Colonic mucosa (tissue), 4 donors: ENCODE results near the gene MTA3. TPM values are rescaled to one million over a fixed set of nuclear protein-coding genes. Genes with fewer than 3 reads are reported as not detected.

Experiments
- DNase-seq: peaks from one replicate; pipeline ENCODE4 v3.0.0-alpha.2; 2020
- H3K27ac ChIP-seq: fragments of 200-600 bp; one replicate; pipeline ENCODE4 v1.8.0; 2021
- H3K27me3 ChIP-seq: fragments of 200-600 bp; one replicate; pipeline ENCODE4 v1.8.0; 2021
- H3K36me3 ChIP-seq: fragments of 200-600 bp; one replicate; pipeline ENCODE4 v1.8.0; 2021
- H3K4me1 ChIP-seq: fragments of 200-600 bp; one replicate; pipeline ENCODE4 v1.8.0; 2021; ENCODE audit warnings: mild to moderate bottlenecking
- H3K4me3 ChIP-seq: fragments of 200-600 bp; one replicate; pipeline ENCODE4 v1.8.0; 2021
- H3K9ac ChIP-seq, 2 donors: one replicate each; pipeline ENCODE4 v1.7.0; 2013; ENCODE audit warnings: control low read depth in 2 of 2, low read depth in 2 of 2, low read length in 2 of 2
- H3K9me3 ChIP-seq: fragments of 200-600 bp; one replicate; pipeline ENCODE4 v1.8.0; 2021
- intact Hi-C: fragments of 100-400 bp; cut with DNase I; formaldehyde crosslinking; loops from one replicate; pipeline ENCODE4 v1.14.1; 2022
- total RNA-seq, 2 donors: library from RNA; stranded (reverse); fragmentation: NEBNext Ultra II Directional in 1 of 2; extraction: Animal tissue kit (Norgen Biotek cat#: 25700) in 1 of 2; gene quantifications; one replicate each; pipeline ENCODE4 v1.2.1, GENCODE V29; 2021
- TF ChIP-seq, protein P1 (sequence below): fragments of 200-600 bp; IDR thresholded peaks from one replicate; pipeline ENCODE4 v1.8.0; 2022; ENCODE audit warnings: antibody characterized with exemption, mild to moderate bottlenecking
- donor health status: healthy.
- donor health status: DM: no; HTN: no; CAD: no.
- donor health status: DM: no; HTN: no; CAD: no.

MTA3 gene
- total RNA-seq, 2 donors from 2014 or later, result 41.4 to 46.2 TPM

DNA sequence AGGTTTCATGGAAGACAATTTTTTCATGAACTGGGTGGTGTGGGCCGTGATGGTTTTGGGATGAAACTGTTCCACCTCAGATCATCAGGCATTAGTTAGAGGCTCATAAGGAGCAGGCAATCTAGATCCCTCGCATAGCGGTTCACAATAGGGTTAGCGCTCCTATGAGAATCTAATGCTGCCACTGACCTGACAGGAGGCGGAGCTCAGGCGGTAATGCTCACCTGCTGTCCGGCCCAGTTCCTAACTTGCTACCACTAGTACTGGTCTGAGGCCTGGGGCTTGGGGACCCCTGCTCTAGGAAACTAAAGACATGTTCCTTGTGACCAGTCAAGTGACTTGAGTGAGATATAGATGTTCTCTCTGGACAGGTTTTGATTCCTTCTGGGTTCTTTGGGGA, 146.3 kb downstream of the MTA3 start:
- intact Hi-C loops, result no loop called here
- Histone ChIP-seq H3K9me3 (no peaks in the 10 kb centered on the region), H3K4me1 (no peaks in the 10 kb centered on the region), H3K27me3 (no peaks in the 10 kb centered on the region), H3K4me3 (no peak overlapping the region), H3K27ac (no peak overlapping the region), H3K36me3 (no peaks in the 10 kb centered on the region), H3K9ac (no peak overlapping the region)
- DNase-seq, result no peak
- TF ChIP-seq, protein P1, sequence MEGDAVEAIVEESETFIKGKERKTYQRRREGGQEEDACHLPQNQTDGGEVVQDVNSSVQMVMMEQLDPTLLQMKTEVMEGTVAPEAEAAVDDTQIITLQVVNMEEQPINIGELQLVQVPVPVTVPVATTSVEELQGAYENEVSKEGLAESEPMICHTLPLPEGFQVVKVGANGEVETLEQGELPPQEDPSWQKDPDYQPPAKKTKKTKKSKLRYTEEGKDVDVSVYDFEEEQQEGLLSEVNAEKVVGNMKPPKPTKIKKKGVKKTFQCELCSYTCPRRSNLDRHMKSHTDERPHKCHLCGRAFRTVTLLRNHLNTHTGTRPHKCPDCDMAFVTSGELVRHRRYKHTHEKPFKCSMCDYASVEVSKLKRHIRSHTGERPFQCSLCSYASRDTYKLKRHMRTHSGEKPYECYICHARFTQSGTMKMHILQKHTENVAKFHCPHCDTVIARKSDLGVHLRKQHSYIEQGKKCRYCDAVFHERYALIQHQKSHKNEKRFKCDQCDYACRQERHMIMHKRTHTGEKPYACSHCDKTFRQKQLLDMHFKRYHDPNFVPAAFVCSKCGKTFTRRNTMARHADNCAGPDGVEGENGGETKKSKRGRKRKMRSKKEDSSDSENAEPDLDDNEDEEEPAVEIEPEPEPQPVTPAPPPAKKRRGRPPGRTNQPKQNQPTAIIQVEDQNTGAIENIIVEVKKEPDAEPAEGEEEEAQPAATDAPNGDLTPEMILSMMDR, result no peak

DNA sequence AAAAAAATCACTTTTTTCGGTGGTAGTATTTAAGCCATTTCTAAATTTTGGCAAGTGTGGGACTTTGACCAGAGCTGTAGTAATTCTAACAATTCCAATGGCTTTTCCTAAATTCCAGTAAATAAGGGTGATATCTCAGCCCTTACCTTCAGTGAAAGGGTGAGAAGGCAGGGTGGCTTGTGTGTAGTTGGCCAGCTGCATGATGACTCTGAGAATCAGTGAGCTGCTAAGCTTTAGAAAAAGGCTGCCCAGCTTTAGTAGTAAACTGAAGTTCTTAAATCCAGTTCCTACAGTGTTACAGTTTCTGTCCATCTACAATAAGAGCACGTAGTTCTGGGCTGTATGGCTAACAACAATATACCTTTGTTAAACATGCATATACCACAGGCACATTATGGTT, 153.5 kb downstream of the MTA3 start:
- intact Hi-C loops, result no loop called here
- H3K4me3 ChIP-seq, result no peak overlapping the region
- no peaks in the 10 kb centered on the region for H3K36me3 ChIP-seq
- TF ChIP-seq, protein P1, result no peak
- H3K27ac ChIP-seq, result no peak overlapping the region
- DNase-seq, result no peak
- no peak overlapping the region for H3K9ac ChIP-seq
- H3K27me3 ChIP-seq, result no peaks in the 10 kb centered on the region
- no peaks in the 10 kb centered on the region for H3K9me3 ChIP-seq
- peaks cover 4% of the 10 kb centered on the region for H3K4me1 ChIP-seq

DNA sequence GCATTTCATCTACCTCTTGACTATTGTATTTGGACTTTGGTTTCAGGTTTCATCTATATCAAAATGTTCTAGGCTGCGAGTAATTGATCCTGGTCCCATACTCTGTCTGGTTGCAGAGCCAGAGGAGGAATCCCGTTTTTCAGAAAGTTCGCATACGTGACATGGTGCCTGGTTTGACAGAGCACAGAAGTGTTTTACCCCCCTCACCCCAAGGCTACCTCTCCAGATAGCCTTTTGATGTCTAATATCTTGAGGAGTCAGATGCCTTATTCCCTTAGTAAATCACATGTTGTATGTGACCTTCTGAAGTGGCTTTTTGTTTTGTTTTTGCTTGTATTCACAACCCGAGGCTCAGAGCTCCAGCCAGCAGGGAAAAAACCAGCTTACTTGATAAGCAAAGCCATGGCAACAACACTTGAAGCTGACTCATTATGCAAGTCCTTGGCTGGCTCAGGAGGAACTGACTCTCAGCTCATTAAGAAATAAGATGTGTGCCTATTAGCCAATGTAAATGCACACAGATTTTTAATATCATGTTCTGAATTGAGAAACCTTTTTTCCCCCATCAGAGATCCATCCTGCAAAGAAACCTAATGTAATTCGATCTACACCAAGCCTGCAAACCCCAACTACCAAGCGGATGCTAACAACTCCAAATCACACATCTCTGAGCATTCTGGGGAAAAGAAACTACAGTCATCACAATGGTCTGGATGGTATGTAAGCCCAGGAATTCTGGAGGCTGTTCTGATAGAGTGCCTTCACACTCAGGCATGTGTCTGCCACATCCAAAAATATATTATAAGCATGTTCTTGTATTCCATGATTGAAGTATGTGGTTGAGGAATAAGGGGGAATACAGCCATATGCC, 154.1 kb downstream of the MTA3 start:
- Histone ChIP-seq H3K9me3 (no peaks in the 10 kb centered on the region), H3K27me3 (no peaks in the 10 kb centered on the region), H3K9ac (no peak overlapping the region), H3K27ac (no peak overlapping the region), H3K36me3 (no peaks in the 10 kb centered on the region), H3K4me3 (no peak overlapping the region), H3K4me1 (peaks cover 4% of the 10 kb centered on the region)
- TF ChIP-seq, protein P1, result no peak
- peak; percentile 30 for DNase-seq
- intact Hi-C loops, result no loop called here

DNA sequence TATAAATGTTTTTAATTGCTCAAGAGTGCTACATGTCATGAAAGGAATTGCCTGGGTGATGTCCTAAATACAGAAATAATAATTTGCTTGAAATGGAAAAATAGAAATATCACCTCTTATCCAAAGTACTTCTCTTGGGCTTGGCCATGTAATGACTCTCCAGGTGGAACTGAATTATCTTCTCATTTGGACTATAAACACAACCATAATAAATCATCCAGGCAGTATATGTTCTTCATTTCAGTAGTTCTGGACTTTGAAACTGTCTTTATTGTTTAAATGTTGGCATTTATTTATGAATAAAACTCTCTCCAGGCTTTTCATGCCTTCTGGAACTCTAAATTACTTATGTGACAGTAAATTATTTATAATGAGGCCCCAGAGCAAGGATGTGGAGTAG, 155.0 kb downstream of the MTA3 start:
- H3K9me3 ChIP-seq, result no peaks in the 10 kb centered on the region
- intact Hi-C loops, result no loop called here
- peaks cover 4% of the 10 kb centered on the region for H3K4me1 ChIP-seq
- H3K4me3 ChIP-seq, result no peak overlapping the region
- no peaks in the 10 kb centered on the region for H3K27me3 ChIP-seq
- DNase-seq, result no peak
- no peak overlapping the region for H3K9ac ChIP-seq
- H3K27ac ChIP-seq, result no peak overlapping the region
- no peaks in the 10 kb centered on the region for H3K36me3 ChIP-seq
- TF ChIP-seq, protein P1, result no peak

DNA sequence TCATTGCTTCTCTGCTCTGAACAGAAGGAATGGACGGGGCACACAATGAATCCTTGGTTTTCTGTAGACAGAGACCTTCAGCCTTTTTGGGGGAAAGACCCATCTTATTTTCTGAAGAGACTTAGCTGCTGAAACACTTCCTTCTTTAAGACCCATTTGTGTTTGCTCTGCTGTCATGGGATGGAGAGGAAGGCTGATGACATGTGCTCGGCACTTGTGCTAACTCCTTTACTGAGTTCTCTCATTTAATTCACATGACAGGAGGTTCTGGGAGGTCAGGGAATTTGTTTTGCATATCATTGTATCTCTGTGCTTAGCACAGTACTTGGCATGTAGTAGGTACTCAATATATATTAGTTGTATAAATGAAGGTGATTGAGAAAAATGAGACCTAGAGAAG, 156.5 kb downstream of the MTA3 start:
- Histone ChIP-seq H3K4me3 (no peak overlapping the region), H3K27me3 (no peaks in the 10 kb centered on the region), H3K9me3 (no peaks in the 10 kb centered on the region), H3K9ac (no peak overlapping the region), H3K27ac (no peak overlapping the region), H3K36me3 (no peaks in the 10 kb centered on the region), H3K4me1 (peaks cover 4% of the 10 kb centered on the region)
- no peak for DNase-seq
- intact Hi-C loops, result no loop called here
- TF ChIP-seq, protein P1, result no peak
